Measurements from ENCODE around the gene LMBR1. TPM values are rescaled to one million over a fixed set of nuclear protein-coding genes. Genes with fewer than 3 reads are reported as not detected.

LMBR1 gene
- total and polyA plus RNA-seq, 8 donors = 7.5 to 187 (median 97.2) TPM

DNA sequence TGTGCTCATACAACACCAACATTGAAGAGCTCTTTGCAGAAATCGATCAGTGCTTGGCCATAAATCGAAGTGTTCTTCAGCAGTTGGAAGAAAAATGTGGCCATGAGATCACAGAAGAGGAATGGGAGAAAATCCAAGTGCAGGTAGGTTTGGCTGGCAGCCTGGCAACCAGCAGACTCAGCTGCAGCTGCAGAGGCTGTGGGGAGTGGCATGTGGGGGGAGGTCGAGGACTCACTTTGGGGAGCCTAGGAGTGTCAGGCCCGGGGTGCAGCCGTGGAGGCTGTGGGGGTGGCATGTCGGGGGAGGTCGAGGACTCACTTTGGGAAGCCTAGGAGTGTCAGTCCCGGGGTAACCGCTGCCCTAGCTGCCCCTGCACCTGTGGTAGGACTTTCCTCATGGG is 217.3 kb downstream of the LMBR1 start:
- no peaks in the 10 kb centered on the region for H3K27me3 ChIP-seq
- TF ChIP-seq EP300 (IDR thresholded peaks at IDR 0.05) (no peak), POLR2A (IDR thresholded peaks at IDR 0.05) (no peak), POLR2AphosphoS5 (IDR thresholded peaks at IDR 0.05) (no peak)
- TF ChIP-seq, protein P1, sequence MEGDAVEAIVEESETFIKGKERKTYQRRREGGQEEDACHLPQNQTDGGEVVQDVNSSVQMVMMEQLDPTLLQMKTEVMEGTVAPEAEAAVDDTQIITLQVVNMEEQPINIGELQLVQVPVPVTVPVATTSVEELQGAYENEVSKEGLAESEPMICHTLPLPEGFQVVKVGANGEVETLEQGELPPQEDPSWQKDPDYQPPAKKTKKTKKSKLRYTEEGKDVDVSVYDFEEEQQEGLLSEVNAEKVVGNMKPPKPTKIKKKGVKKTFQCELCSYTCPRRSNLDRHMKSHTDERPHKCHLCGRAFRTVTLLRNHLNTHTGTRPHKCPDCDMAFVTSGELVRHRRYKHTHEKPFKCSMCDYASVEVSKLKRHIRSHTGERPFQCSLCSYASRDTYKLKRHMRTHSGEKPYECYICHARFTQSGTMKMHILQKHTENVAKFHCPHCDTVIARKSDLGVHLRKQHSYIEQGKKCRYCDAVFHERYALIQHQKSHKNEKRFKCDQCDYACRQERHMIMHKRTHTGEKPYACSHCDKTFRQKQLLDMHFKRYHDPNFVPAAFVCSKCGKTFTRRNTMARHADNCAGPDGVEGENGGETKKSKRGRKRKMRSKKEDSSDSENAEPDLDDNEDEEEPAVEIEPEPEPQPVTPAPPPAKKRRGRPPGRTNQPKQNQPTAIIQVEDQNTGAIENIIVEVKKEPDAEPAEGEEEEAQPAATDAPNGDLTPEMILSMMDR (IDR thresholded peaks at IDR 0.05) = no peak
- no peaks in the 10 kb centered on the region for H3K9me3 ChIP-seq
- peak in 1 of 2 donors; percentile 64 for DNase-seq
- H3K36me3 ChIP-seq = peaks cover 21 to 70% (median 59%) of the 10 kb centered on the region in 4 donors
- intact Hi-C loops (cut with DNase I; ENCODE audit: low total_unique reads) = no loop called here
- H3K27ac ChIP-seq = no peak overlapping the region
- 40 to 71% (median 57%) methylated on average over 6 to 9 of the region's 9 CpGs for WGBS, 5 donors
- H3K4me1 ChIP-seq = no peaks in the 10 kb centered on the region
- no peak overlapping the region for H3K4me3 ChIP-seq

DNA sequence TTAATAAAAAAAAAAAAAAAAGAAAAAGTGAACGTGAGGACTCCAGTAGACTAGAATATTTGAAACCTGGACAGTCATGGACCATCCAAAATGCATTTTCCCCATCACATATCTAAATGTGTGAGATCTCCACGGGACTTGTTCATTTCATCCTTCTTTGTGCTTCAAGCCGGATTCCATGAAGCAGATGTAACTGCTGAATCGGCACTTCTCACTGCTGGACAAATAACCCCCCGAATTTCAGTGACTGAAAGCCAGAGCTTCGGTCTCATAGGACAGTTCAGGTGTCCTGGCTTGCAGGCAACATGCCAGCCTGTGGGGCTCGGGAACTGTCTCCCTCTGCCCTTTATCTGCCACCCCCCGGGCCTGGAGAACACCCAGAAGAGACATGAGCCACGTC is 219.1 kb downstream of the LMBR1 start:
- H3K4me1 ChIP-seq = no peaks in the 10 kb centered on the region
- H3K27me3 ChIP-seq = no peaks in the 10 kb centered on the region
- peaks cover 20 to 66% (median 59%) of the 10 kb centered on the region in 4 donors for H3K36me3 ChIP-seq
- no peak overlapping the region for H3K27ac ChIP-seq
- intact Hi-C loops (cut with DNase I; ENCODE audit: low total_unique reads) = no loop called here
- no peak for DNase-seq
- 80 to 91% (median 89%) methylated on average over 9 of the region's 9 CpGs for WGBS, 5 donors
- H3K4me3 ChIP-seq = no peak overlapping the region
- TF ChIP-seq, protein P1 (IDR thresholded peaks at IDR 0.05) = no peak
- TF ChIP-seq POLR2A (IDR thresholded peaks at IDR 0.05) (no peak), EP300 (IDR thresholded peaks at IDR 0.05) (no peak), POLR2AphosphoS5 (IDR thresholded peaks at IDR 0.05) (no peak)
- H3K9me3 ChIP-seq = no peaks in the 10 kb centered on the region

DNA sequence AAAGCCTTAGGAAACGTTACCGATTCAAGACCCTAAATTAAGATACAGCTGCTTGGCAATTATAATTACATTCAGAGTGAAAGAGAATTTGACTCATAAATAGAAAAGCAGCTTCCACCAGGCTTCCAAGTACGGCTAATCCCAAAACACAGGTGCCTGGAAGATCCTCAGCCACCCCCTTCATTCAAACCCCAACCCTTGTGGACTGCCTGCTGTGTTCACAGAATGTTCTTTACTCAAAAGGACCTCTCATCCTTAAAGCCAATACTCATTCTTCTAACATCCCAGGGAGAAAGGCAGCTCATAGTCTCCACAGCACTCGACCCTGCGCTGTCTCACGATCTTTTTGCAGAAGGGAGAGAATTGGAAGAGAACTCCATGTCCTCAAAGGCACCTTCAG is 219.5 kb downstream of the LMBR1 start:
- Histone ChIP-seq H3K27me3 (no peaks in the 10 kb centered on the region), H3K9me3 (no peaks in the 10 kb centered on the region), H3K36me3 (peaks cover 16 to 62% (median 55%) of the 10 kb centered on the region in 4 donors), H3K4me1 (peaks cover 0 to 2% (median 0%) of the 10 kb centered on the region in 4 donors), H3K27ac (no peak overlapping the region), H3K4me3 (no peak overlapping the region)
- no peak for TF ChIP-seq EP300 (IDR thresholded peaks at IDR 0.05)
- intact Hi-C loops (cut with DNase I; ENCODE audit: low total_unique reads) = no loop called here
- WGBS, 5 donors = 85 to 88% (median 87%) methylated on average over 6 of the region's 6 CpGs
- no peak for DNase-seq

DNA sequence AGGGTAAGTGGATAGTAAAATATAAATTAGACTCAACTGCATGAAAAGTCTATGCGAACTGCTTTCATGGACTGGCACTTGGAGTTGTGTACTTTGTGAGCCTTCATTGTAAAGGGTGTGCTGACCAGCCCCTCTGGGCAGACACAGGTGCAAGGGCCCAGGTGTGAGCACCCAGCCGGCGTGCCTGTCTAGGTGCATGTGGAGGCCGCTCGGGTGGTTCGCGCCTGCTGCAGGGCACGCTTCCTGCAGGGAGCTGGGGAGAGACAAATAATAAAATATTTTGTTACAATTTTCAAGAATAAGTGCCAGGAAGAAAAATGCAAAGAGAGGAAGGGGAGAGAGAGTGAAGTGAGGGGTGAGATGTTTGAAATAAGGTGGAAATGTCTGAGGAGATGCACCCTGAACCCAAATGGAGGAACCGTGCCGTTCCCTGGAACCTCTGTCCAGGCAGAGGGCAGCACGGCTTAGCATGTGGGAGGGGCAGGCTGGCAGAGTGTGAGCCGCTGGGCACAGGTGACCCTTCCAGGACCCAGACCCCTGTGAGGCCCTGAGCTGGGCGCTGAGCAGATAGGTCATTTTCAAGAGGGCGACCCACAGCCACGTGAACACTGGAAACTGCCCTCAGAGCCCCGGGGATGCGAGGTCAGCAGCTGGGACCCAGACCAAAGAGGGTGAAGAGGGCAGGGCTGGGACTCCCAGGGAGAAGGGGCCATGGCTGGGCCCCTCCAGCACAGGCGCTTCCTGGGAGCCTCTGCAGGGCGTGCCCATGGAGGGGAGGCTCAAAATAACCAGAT is 223.8 kb downstream of the LMBR1 start:
- peak overlapping the region; percentile 64 to 83 (median 79) for H3K27ac ChIP-seq
- H3K4me1 ChIP-seq = peaks cover 0 to 23% (median 3%) of the 10 kb centered on the region in 4 donors
- intact Hi-C loops (cut with DNase I; ENCODE audit: low total_unique reads) = no loop called here
- no peaks in the 10 kb centered on the region for H3K27me3 ChIP-seq
- no peak overlapping the region for H3K4me3 ChIP-seq
- no peaks in the 10 kb centered on the region for H3K9me3 ChIP-seq
- H3K36me3 ChIP-seq = peaks cover 5 to 24% (median 23%) of the 10 kb centered on the region in 4 donors
- no peak for DNase-seq
- TF ChIP-seq POLR2AphosphoS5 (IDR thresholded peaks at IDR 0.05) (no peak), EP300 (IDR thresholded peaks at IDR 0.05) (no peak), POLR2A (IDR thresholded peaks at IDR 0.05) (no peak)
- TF ChIP-seq, protein P1 (IDR thresholded peaks at IDR 0.05) = no peak
- 90 to 95% (median 92%) methylated on average over 16 to 19 of the region's 19 CpGs for WGBS, 5 donors
